Loucy (cell line): ENCODE measurements around the gene HOXA13.

Experiments
- H2AFZ ChIP-seq: fragments of 200-600 bp; sonication (generic); 2 replicates; pipeline ENCODE4 v1.6.0; 2016; ENCODE audit warnings: antibody characterized with exemption, mild to moderate bottlenecking, low read length, moderate library complexity
- H3F3A ChIP-seq: fragments of 200-600 bp; 2 replicates; pipeline ENCODE4 v1.6.0; 2016; ENCODE audit warnings: antibody characterized with exemption, low read depth, mild to moderate bottlenecking
- H3K27me3 ChIP-seq: fragments of 200-600 bp; sonication (generic); 2 replicates; pipeline ENCODE4 v1.6.1; 2014; ENCODE audit warnings: low read length, mild to moderate bottlenecking; ENCODE audit not compliant: insufficient read depth, poor library complexity, severe bottlenecking
- H3K36me3 ChIP-seq: fragments of 200-600 bp; sonication (generic); 2 replicates; pipeline ENCODE4 v1.6.1; 2016; ENCODE audit warnings: low read length; ENCODE audit not compliant: insufficient read depth
- H3K4me1 ChIP-seq: fragments of 200-600 bp; sonication (generic); 2 replicates; pipeline ENCODE4 v1.5.1; 2014; ENCODE audit warnings: low read length, mild to moderate bottlenecking; ENCODE audit not compliant: insufficient read depth, poor library complexity, severe bottlenecking
- H3K4me2 ChIP-seq: fragments of 200-600 bp; sonication (generic); 2 replicates; pipeline ENCODE4 v1.6.0; 2014; ENCODE audit warnings: antibody characterized with exemption, low read length, low read depth, mild to moderate bottlenecking; ENCODE audit not compliant: poor library complexity, severe bottlenecking
- H3K4me3 ChIP-seq: fragments of 200-600 bp; sonication (generic); 2 replicates; pipeline ENCODE4 v1.5.1; 2014; ENCODE audit warnings: low read length, mild to moderate bottlenecking, mixed read lengths; ENCODE audit not compliant: poor library complexity, severe bottlenecking
- H3K79me2 ChIP-seq: fragments of 200-600 bp; sonication (generic); 2 replicates; pipeline ENCODE4 v1.6.1; 2014; ENCODE audit warnings: low read length; ENCODE audit not compliant: insufficient read depth
- H3K9ac ChIP-seq: fragments of 200-600 bp; sonication (generic); 2 replicates; pipeline ENCODE4 v1.6.0; 2014; ENCODE audit warnings: mild to moderate bottlenecking, low read depth, low read length, moderate library complexity; ENCODE audit not compliant: poor library complexity, severe bottlenecking
- H3K9me2 ChIP-seq: fragments of 200-600 bp; sonication (generic); replicated peaks from 2 replicates; pipeline ENCODE4 v1.6.1; 2016; ENCODE audit warnings: low read depth, low read length, mixed read lengths
- H3K9me3 ChIP-seq: fragments of 200-600 bp; sonication (generic); 2 replicates; pipeline ENCODE4 v1.6.1; 2014; ENCODE audit warnings: mild to moderate bottlenecking, antibody characterized with exemption, low read length, low read depth; ENCODE audit not compliant: insufficient read depth
- H4K20me1 ChIP-seq: fragments of 200-600 bp; sonication (generic); 2 replicates; pipeline ENCODE4 v1.6.0; 2014; ENCODE audit warnings: antibody characterized with exemption, low read length, mild to moderate bottlenecking; ENCODE audit not compliant: insufficient read depth, poor library complexity, severe bottlenecking
- EZH2phosphoT487 ChIP-seq: fragments of 200-600 bp; IDR thresholded peaks from 2 replicates; pipeline ENCODE4 v1.6.1; 2018; ENCODE audit warnings: antibody characterized with exemption, mild to moderate bottlenecking, moderate library complexity, borderline replicate concordance
- TF ChIP-seq, protein P1 (sequence below): fragments of 200-600 bp; sonication (generic); conservative IDR thresholded peaks from 2 replicates; pipeline ENCODE4 v1.5.1; 2014; ENCODE audit warnings: mild to moderate bottlenecking, antibody characterized with exemption, low read length

HOXA13 gene

DNA sequence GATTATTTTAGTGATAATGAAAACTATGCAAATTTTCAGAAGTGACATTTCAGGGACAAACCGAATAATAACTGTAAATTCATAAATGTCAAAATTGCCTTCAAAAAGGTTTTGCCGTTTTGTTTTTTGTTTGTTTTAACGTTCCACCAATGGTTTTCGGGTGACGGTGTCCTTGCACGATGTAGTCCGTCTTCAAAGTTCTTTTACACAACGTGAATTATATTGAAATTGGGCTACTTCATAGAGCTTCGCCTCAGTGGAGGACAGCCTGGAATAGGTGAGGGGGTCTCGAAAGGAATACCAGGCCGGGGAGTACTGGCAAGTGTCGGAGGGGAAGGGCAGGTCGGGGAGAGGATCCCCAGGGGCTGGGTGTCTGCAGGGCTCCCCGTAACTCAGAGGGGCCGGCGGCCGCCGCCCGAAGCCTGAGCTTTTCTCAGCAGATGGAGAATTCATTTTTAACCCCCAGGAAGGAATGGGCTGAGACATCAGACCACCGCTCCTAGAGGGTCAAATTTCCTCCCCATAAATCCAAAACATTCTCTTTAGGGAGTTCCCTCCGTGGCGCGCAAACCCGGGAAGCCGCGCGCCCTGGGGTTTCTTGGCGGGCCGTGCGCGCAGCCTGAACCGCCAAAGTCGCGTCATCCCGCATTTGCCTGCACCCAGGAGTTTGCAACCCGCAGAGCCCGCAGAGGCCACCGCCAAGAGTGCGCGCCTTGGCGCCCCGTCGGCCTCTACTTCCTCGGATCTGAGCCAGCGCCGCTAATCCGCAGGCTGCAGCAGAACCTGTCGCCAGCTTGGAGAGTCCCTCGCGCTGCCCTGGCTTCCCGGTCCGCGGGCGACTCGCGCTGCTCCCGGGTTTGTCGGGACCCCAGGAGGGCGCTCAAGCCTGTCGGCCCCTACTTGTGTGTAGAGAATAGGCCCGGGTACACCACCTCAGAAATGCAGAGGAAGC is 25.4 kb upstream of the HOXA13 start:
- Histone ChIP-seq H3K79me2 (no peaks in the 10 kb centered on the region), H3K9ac (no peak overlapping the region), H4K20me1 (no peaks in the 10 kb centered on the region), H3K27me3 (no peaks in the 10 kb centered on the region), H2AFZ (no peak overlapping the region), H3K4me2 (no peak overlapping the region), H3K9me2 (no peaks in the 10 kb centered on the region), H3K9me3 (no peaks in the 10 kb centered on the region), H3K4me3 (no peak overlapping the region), H3K36me3 (no peaks in the 10 kb centered on the region), H3K4me1 (no peaks in the 10 kb centered on the region), H3F3A (no peaks in the 10 kb centered on the region)
- TF ChIP-seq, protein P1, sequence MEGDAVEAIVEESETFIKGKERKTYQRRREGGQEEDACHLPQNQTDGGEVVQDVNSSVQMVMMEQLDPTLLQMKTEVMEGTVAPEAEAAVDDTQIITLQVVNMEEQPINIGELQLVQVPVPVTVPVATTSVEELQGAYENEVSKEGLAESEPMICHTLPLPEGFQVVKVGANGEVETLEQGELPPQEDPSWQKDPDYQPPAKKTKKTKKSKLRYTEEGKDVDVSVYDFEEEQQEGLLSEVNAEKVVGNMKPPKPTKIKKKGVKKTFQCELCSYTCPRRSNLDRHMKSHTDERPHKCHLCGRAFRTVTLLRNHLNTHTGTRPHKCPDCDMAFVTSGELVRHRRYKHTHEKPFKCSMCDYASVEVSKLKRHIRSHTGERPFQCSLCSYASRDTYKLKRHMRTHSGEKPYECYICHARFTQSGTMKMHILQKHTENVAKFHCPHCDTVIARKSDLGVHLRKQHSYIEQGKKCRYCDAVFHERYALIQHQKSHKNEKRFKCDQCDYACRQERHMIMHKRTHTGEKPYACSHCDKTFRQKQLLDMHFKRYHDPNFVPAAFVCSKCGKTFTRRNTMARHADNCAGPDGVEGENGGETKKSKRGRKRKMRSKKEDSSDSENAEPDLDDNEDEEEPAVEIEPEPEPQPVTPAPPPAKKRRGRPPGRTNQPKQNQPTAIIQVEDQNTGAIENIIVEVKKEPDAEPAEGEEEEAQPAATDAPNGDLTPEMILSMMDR: no peak
- TF ChIP-seq EZH2phosphoT487: no peak

DNA sequence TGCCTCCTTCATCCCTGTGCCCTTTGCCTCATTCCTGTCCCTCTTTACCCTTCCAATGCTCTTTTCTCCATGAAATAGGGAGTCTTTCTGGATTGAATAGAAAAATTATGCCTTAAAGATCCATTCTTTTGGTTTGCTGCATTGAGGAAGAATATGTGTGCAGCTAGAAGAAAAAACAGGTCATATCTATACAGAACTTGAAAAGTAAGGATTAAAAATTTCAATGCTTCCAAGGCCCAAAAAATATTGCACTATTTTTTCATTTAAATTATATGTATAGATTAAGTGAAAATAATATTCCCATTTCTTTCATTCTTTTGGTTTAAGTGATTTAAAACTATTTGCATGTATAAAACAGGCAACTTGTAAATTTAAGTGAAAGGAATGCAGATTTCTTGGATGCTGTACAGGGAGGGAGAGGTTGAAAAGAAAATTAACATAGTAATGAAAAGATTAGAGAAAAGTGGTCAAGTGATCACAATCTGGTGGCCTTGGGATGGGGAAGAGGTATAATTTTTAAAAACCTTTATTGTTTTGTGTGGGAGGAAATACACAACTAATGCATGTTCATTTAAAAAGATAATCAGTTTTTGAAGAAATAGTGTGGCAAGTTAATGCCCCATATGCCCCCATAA is 24.2 kb upstream of the HOXA13 start:
- no peaks in the 10 kb centered on the region for H3K9me3 ChIP-seq
- H3K9me2 ChIP-seq: no peaks in the 10 kb centered on the region
- no peak overlapping the region for H2AFZ ChIP-seq
- H3K36me3 ChIP-seq: no peaks in the 10 kb centered on the region
- no peak overlapping the region for H3K4me2 ChIP-seq
- H3K4me1 ChIP-seq: no peaks in the 10 kb centered on the region
- no peaks in the 10 kb centered on the region for H3F3A ChIP-seq
- no peak overlapping the region for H3K4me3 ChIP-seq
- H3K27me3 ChIP-seq: no peaks in the 10 kb centered on the region
- TF ChIP-seq, protein P1: no peak
- TF ChIP-seq EZH2phosphoT487: no peak
- no peaks in the 10 kb centered on the region for H3K79me2 ChIP-seq
- no peak overlapping the region for H3K9ac ChIP-seq
- H4K20me1 ChIP-seq: no peaks in the 10 kb centered on the region

- H3K4me1 ChIP-seq: no peaks in the 10 kb centered on the region
- H3K4me3 ChIP-seq: no peak overlapping the region
- no peak overlapping the region for H3K9ac ChIP-seq
- TF ChIP-seq, protein P1: no peak
- no peak for TF ChIP-seq EZH2phosphoT487
- H4K20me1 ChIP-seq: no peaks in the 10 kb centered on the region
- H3K4me2 ChIP-seq: no peak overlapping the region
- no peak overlapping the region for H2AFZ ChIP-seq
- no peaks in the 10 kb centered on the region for H3K79me2 ChIP-seq
- no peaks in the 10 kb centered on the region for H3K36me3 ChIP-seq
- H3K9me2 ChIP-seq: no peaks in the 10 kb centered on the region
- no peaks in the 10 kb centered on the region for H3K27me3 ChIP-seq
- H3K9me3 ChIP-seq: no peaks in the 10 kb centered on the region
- no peaks in the 10 kb centered on the region for H3F3A ChIP-seq
Measured at GRCh38 chr7:27221201-27221797, 21.4 kb upstream of the HOXA13 start.
